HL-60 (cell line): ENCODE measurements around the gene MS4A18.

ENCODE experiments used
- DNase-seq, 2 experiments: peaks; one replicate each; pipeline ENCODE4 v3.0.0-alpha.2; 2010 to 2020; ENCODE audit warnings: low read depth in 1 of 2, low spot score in 1 of 2
- H3K27ac ChIP-seq: fragments of 250-450 bp; sonication (Bioruptor Pico); replicated peaks from 2 replicates; pipeline ENCODE4 v1.5.1; 2020; ENCODE audit warnings: mild to moderate bottlenecking, moderate library complexity
- H3K27me3 ChIP-seq: fragments of 250-450 bp; sonication (Bioruptor Pico); 2 replicates; pipeline ENCODE4 v1.5.1; 2021; ENCODE audit warnings: mild to moderate bottlenecking, moderate library complexity; ENCODE audit not compliant: insufficient read depth, poor library complexity, severe bottlenecking
- H3K4me3 ChIP-seq: replicated peaks from 2 replicates; pipeline ENCODE4 v1.5.1; 2011; ENCODE audit warnings: mild to moderate bottlenecking, control low read depth, low read length; ENCODE audit not compliant: insufficient read depth
- GABPA ChIP-seq: IDR thresholded peaks from 2 replicates; pipeline ENCODE4 v1.6.1; 2012; ENCODE audit warnings: low read depth
- POLR2AphosphoS5 ChIP-seq: IDR thresholded peaks from 2 replicates; pipeline ENCODE4 v1.6.1; 2012; ENCODE audit warnings: low read depth
- SPI1 ChIP-seq: IDR thresholded peaks from 2 replicates; pipeline ENCODE4 v1.6.1; 2012; ENCODE audit warnings: low read depth, mild to moderate bottlenecking, borderline replicate concordance
- TF ChIP-seq, protein P1 (sequence below): IDR thresholded peaks from one replicate; pipeline ENCODE4 v1.5.1; 2011; ENCODE audit warnings: low read length, control low read depth, inconsistent platforms; ENCODE audit not compliant: insufficient read depth
- TF ChIP-seq, protein P2 (sequence below): IDR thresholded peaks from 2 replicates; pipeline ENCODE4 v1.6.1; 2012; ENCODE audit warnings: low read depth; ENCODE audit not compliant: insufficient replicate concordance

The MS4A18 gene

DNA sequence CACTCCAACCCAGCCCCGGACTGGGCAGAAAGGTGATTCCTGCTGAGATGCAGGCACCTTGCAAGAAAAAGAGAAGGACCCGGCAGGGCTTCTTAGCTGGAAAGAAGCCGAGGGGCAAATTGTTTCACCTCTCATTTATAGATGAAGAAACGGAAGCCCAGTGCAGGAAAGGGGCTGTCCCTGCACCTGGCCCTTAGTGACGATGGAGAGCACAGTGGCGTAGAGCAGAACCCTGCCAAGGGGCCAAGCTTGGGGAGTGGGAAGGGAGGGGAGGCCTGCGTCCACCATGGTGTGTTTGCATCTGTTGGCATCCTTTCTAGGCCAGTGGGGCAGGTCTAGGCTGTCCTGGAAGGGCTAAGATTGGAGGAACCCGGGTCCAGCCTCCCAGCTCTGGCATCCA lies 24.3 kb downstream of the MS4A18 start:
- DNase-seq, result no peak
- H3K4me3 ChIP-seq, result no peak overlapping the region
- TF ChIP-seq, protein P1, sequence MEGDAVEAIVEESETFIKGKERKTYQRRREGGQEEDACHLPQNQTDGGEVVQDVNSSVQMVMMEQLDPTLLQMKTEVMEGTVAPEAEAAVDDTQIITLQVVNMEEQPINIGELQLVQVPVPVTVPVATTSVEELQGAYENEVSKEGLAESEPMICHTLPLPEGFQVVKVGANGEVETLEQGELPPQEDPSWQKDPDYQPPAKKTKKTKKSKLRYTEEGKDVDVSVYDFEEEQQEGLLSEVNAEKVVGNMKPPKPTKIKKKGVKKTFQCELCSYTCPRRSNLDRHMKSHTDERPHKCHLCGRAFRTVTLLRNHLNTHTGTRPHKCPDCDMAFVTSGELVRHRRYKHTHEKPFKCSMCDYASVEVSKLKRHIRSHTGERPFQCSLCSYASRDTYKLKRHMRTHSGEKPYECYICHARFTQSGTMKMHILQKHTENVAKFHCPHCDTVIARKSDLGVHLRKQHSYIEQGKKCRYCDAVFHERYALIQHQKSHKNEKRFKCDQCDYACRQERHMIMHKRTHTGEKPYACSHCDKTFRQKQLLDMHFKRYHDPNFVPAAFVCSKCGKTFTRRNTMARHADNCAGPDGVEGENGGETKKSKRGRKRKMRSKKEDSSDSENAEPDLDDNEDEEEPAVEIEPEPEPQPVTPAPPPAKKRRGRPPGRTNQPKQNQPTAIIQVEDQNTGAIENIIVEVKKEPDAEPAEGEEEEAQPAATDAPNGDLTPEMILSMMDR, result no peak
- TF ChIP-seq GABPA (no peak), SPI1 (no peak), POLR2AphosphoS5 (no peak)
- TF ChIP-seq, protein P2, sequence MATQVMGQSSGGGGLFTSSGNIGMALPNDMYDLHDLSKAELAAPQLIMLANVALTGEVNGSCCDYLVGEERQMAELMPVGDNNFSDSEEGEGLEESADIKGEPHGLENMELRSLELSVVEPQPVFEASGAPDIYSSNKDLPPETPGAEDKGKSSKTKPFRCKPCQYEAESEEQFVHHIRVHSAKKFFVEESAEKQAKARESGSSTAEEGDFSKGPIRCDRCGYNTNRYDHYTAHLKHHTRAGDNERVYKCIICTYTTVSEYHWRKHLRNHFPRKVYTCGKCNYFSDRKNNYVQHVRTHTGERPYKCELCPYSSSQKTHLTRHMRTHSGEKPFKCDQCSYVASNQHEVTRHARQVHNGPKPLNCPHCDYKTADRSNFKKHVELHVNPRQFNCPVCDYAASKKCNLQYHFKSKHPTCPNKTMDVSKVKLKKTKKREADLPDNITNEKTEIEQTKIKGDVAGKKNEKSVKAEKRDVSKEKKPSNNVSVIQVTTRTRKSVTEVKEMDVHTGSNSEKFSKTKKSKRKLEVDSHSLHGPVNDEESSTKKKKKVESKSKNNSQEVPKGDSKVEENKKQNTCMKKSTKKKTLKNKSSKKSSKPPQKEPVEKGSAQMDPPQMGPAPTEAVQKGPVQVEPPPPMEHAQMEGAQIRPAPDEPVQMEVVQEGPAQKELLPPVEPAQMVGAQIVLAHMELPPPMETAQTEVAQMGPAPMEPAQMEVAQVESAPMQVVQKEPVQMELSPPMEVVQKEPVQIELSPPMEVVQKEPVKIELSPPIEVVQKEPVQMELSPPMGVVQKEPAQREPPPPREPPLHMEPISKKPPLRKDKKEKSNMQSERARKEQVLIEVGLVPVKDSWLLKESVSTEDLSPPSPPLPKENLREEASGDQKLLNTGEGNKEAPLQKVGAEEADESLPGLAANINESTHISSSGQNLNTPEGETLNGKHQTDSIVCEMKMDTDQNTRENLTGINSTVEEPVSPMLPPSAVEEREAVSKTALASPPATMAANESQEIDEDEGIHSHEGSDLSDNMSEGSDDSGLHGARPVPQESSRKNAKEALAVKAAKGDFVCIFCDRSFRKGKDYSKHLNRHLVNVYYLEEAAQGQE, result no peak
- H3K27ac ChIP-seq, result no peak overlapping the region
- H3K27me3 ChIP-seq, result no peaks in the 10 kb centered on the region

DNA sequence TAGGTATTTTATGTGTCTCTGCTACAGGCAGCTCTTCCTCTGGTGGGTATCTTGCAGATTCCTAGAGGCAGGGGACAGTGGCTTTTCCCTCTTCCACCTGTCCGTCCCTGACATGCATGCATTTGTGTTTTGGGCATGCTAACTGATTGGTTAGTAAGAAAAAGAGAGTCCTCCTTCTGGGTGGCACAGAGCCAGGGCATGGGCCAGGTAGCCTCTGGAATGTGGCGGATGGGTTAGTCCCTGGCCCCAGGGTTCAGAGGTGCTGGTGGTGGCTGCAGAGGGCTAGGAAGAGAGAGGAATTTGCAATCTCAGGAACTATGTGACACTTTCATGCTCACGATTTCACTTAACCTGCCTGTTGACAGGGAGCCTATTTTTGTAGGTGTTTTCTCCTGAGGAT lies 26.4 kb downstream of the MS4A18 start:
- no peak overlapping the region for H3K4me3 ChIP-seq

DNA sequence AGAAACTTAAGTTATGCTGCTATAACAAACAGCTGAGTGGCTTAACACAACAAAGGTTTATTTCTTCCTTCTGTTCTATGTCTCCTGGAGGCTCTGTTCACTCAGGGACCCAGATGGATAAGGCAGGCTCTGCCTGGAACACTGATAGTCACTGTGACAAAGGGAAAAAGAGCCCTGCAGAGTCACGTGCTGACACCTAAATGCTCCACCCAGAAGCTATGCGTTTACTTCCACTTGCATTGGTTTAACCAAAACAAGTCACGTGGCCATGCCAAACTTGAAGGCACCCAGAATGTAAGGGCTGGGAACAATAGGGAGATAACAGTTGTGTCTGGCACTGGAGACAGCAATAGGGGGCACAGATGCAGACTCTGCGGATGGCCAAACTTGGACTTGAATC lies 28.8 kb downstream of the MS4A18 start:
- Histone ChIP-seq H3K27ac (no peak overlapping the region), H3K4me3 (no peak overlapping the region), H3K27me3 (no peaks in the 10 kb centered on the region)
- DNase-seq, result no peak
- TF ChIP-seq, protein P1, result no peak
- no peak for TF ChIP-seq GABPA
- TF ChIP-seq SPI1, result no peak
- TF ChIP-seq, protein P2, result no peak
- TF ChIP-seq POLR2AphosphoS5, result no peak

More for the DNA sequence above, 26.4 kb downstream of the MS4A18 start:
- DNase-seq, result no peak
- Histone ChIP-seq H3K27me3 (no peaks in the 10 kb centered on the region), H3K27ac (no peak overlapping the region)
- TF ChIP-seq, protein P1, result no peak
- TF ChIP-seq POLR2AphosphoS5, result no peak
- no peak for TF ChIP-seq SPI1
- TF ChIP-seq, protein P2, result no peak
- no peak for TF ChIP-seq GABPA
